IMR-90 (cell line): ENCODE results near the gene IL22. TPM values are rescaled to one million over a fixed set of nuclear protein-coding genes. Genes with fewer than 3 reads are reported as not detected.
A peak's percentile ranks its signal among the peaks of the same experiment; 100 is the strongest.

Experiments used
- ATAC-seq: fragments of 200-7000 bp; cut with Tn5 transposase; 2 replicates; pipeline ENCODE4 v1.9.1; 2020; ENCODE audit warnings: low read depth, mild to moderate bottlenecking, moderate library complexity
- BruUV-seq: library from RNA; stranded (reverse); fragments of 400-500 nt; replicated peaks from 2 replicates; lab custom pipeline; 2021; lab: Mats Ljungman, UMichigan
- CTCF ChIA-PET: fragments of 300-600 bp; formaldehyde crosslinking; extraction: SDS; loops from one replicate; lab custom pipeline; 2021; ENCODE audit warnings: antibody characterized with exemption; lab: Yijun Ruan, JAX
- POLR2A ChIA-PET: fragments of 300-600 bp; sonication (Branson Sonifier 250); formaldehyde crosslinking; loops from one replicate; lab custom pipeline; 2022; ENCODE audit warnings: antibody characterized with exemption; ENCODE audit not compliant: unreplicated experiment; lab: Charles Lee
- DNase-seq: peaks from one replicate; pipeline ENCODE4 v3.0.0; 2013
- H2AFZ ChIP-seq: replicated peaks from 2 replicates; pipeline ENCODE3; 2013; ENCODE audit warnings: low read length, mild to moderate bottlenecking; ENCODE audit not compliant: poor library complexity
- H2AK5ac ChIP-seq: 2 replicates; pipeline ENCODE4 v1.6.1; 2013; ENCODE audit warnings: low read depth, low read length, inconsistent platforms
- H2AK9ac ChIP-seq: replicated peaks from 2 replicates; pipeline ENCODE3; 2013; ENCODE audit warnings: mild to moderate bottlenecking, low read depth, low read length, moderate library complexity; ENCODE audit not compliant: poor library complexity
- H2BK120ac ChIP-seq: 2 replicates; pipeline ENCODE4 v1.6.1; 2013; ENCODE audit warnings: low read depth, low read length, inconsistent platforms
- H2BK15ac ChIP-seq: 3 replicates; pipeline ENCODE4 v1.6.1; 2013; ENCODE audit warnings: low read depth, low read length, inconsistent platforms
- H2BK20ac ChIP-seq: 2 replicates; pipeline ENCODE4 v1.6.1; 2013; ENCODE audit warnings: low read depth, mild to moderate bottlenecking, inconsistent platforms, low read length, moderate library complexity
- H2BK5ac ChIP-seq: 2 replicates; pipeline ENCODE4 v1.6.1; 2013; ENCODE audit warnings: mild to moderate bottlenecking, low read depth, low read length, inconsistent platforms; ENCODE audit not compliant: poor library complexity, severe bottlenecking
- H3K14ac ChIP-seq: replicated peaks from 2 replicates; pipeline ENCODE4 v1.6.1; 2013; ENCODE audit warnings: low read depth, low read length, inconsistent platforms
- H3K18ac ChIP-seq: 2 replicates; pipeline ENCODE4 v1.6.1; 2013; ENCODE audit warnings: low read depth, low read length, control low read depth
- H3K23ac ChIP-seq: 2 replicates; pipeline ENCODE4 v1.6.1; 2013; ENCODE audit warnings: low read depth, low read length, inconsistent platforms
- H3K27ac ChIP-seq: 2 replicates; pipeline ENCODE4 v1.5.1; 2013; ENCODE audit warnings: mild to moderate bottlenecking, control low read depth, low read length; ENCODE audit not compliant: insufficient read depth
- H3K27me3 ChIP-seq: 2 replicates; pipeline ENCODE4 v1.6.1; 2013; ENCODE audit warnings: low read length; ENCODE audit not compliant: control insufficient read depth, insufficient read depth
- H3K36me3 ChIP-seq: 2 replicates; pipeline ENCODE4 v1.6.1; 2013; ENCODE audit warnings: low read length, mixed read lengths; ENCODE audit not compliant: control insufficient read depth, insufficient read depth
- H3K4ac ChIP-seq: 2 replicates; pipeline ENCODE4 v1.6.1; 2013; ENCODE audit warnings: low read depth, low read length, inconsistent platforms
- H3K4me1 ChIP-seq: 2 replicates; pipeline ENCODE4 v1.6.1; 2013; ENCODE audit warnings: low read length, mixed read lengths; ENCODE audit not compliant: control insufficient read depth, insufficient read depth
- H3K4me2 ChIP-seq: 2 replicates; pipeline ENCODE4 v1.6.1; 2013; ENCODE audit warnings: low read depth, mild to moderate bottlenecking, control low read depth, low read length, moderate library complexity
- H3K4me3 ChIP-seq: 2 replicates; pipeline ENCODE4 v1.5.1; 2013; ENCODE audit warnings: low read depth, mild to moderate bottlenecking, control low read depth, low read length, moderate library complexity; ENCODE audit not compliant: insufficient read depth
- H3K56ac ChIP-seq: 2 replicates; pipeline ENCODE4 v1.6.1; 2013; ENCODE audit warnings: low read length, inconsistent platforms; ENCODE audit not compliant: insufficient read depth; ENCODE audit errors: extremely low read depth
- H3K79me1 ChIP-seq, 2 experiments: 2 replicates each; pipeline ENCODE4 v1.6.1; 2013; ENCODE audit warnings: low read length in 2 of 2, inconsistent platforms in 1 of 2, low read depth in 1 of 2
- H3K9ac ChIP-seq: 2 replicates; pipeline ENCODE4 v1.6.1; 2013; ENCODE audit warnings: low read depth, low read length, control low read depth
- H3K9me1 ChIP-seq: 2 replicates; pipeline ENCODE4 v1.6.1; 2013; ENCODE audit warnings: low read length, inconsistent platforms; ENCODE audit not compliant: insufficient read depth
- H3K9me3 ChIP-seq: 2 replicates; pipeline ENCODE4 v1.6.1; 2013; ENCODE audit warnings: low read length; ENCODE audit not compliant: control insufficient read depth, insufficient read depth
- H4K20me1 ChIP-seq: 2 replicates; pipeline ENCODE4 v1.6.1; 2013; ENCODE audit warnings: low read length, inconsistent platforms; ENCODE audit not compliant: insufficient read depth
- H4K5ac ChIP-seq: 2 replicates; pipeline ENCODE4 v1.6.1; 2013; ENCODE audit warnings: mild to moderate bottlenecking, low read depth, low read length, control low read depth
- H4K8ac ChIP-seq, 2 experiments: 2 replicates each; pipeline ENCODE4 v1.6.1; 2013; ENCODE audit warnings: low read depth in 2 of 2, low read length in 2 of 2, control low read depth in 1 of 2, inconsistent platforms in 1 of 2
- H4K91ac ChIP-seq: 2 replicates; pipeline ENCODE4 v1.6.1; 2013; ENCODE audit warnings: low read depth, low read length, inconsistent platforms; ENCODE audit not compliant: insufficient read depth
- BHLHE40 ChIP-seq: fragments of 150-350 bp; IDR thresholded peaks from 2 replicates; pipeline ENCODE4 v1.6.1; 2016; ENCODE audit warnings: mild to moderate bottlenecking, low read depth, low read length
- CEBPB ChIP-seq: IDR thresholded peaks from 2 replicates; pipeline ENCODE4 v1.6.1; 2012; ENCODE audit warnings: low read depth, low read length, improper control_type of control experiment
- CHD1 ChIP-seq: IDR thresholded peaks from 2 replicates; pipeline ENCODE4 v1.6.1; 2012; ENCODE audit warnings: low read depth, low read length, improper control_type of control experiment
- CTCF ChIP-seq: conservative IDR thresholded peaks from 2 replicates; pipeline ENCODE4 v1.5.1; 2012; ENCODE audit warnings: mild to moderate bottlenecking, low read depth, low read length, improper control_type of control experiment
- ELK1 ChIP-seq: fragments of 150-350 bp; IDR thresholded peaks from 2 replicates; pipeline ENCODE4 v1.6.1; 2016; ENCODE audit warnings: low read depth, mild to moderate bottlenecking, low read length, moderate library complexity, borderline replicate concordance
- FOS ChIP-seq: fragments of 150-350 bp; IDR thresholded peaks from 2 replicates; pipeline ENCODE4 v1.6.1; 2016; ENCODE audit warnings: low read depth, low read length
- MAFK ChIP-seq: IDR thresholded peaks from 2 replicates; pipeline ENCODE4 v1.6.1; 2012; ENCODE audit warnings: low read depth, low read length, improper control_type of control experiment
- MAZ ChIP-seq: IDR thresholded peaks from 2 replicates; pipeline ENCODE4 v1.6.1; 2012; ENCODE audit warnings: low read depth, mild to moderate bottlenecking, low read length, improper control_type of control experiment, moderate library complexity, borderline replicate concordance
- MXI1 ChIP-seq: IDR thresholded peaks from 2 replicates; pipeline ENCODE4 v1.6.1; 2012; ENCODE audit warnings: low read depth, mild to moderate bottlenecking, low read length, moderate library complexity, borderline replicate concordance
- NFE2L2 ChIP-seq: fragments of 150-350 bp; IDR thresholded peaks from 2 replicates; pipeline ENCODE4 v1.6.1; 2016; ENCODE audit warnings: low read depth, mild to moderate bottlenecking, low read length
- POLR2A ChIP-seq: IDR thresholded peaks from 2 replicates; pipeline ENCODE4 v1.6.1; 2012; ENCODE audit warnings: mild to moderate bottlenecking, low read depth, low read length
- RAD21 ChIP-seq: IDR thresholded peaks from 2 replicates; pipeline ENCODE4 v1.6.1; 2012; ENCODE audit warnings: low read length, improper control_type of control experiment
- RCOR1 ChIP-seq: IDR thresholded peaks from 2 replicates; pipeline ENCODE4 v1.6.1; 2012; ENCODE audit warnings: mild to moderate bottlenecking, low read length, improper control_type of control experiment; ENCODE audit not compliant: insufficient replicate concordance
- RFX5 ChIP-seq: IDR thresholded peaks from 2 replicates; pipeline ENCODE4 v1.8.0; 2012; ENCODE audit warnings: low read depth, mild to moderate bottlenecking, low read length, moderate library complexity
- SMC3 ChIP-seq: fragments of 150-350 bp; IDR thresholded peaks from 2 replicates; pipeline ENCODE4 v1.6.1; 2016; ENCODE audit warnings: low read depth, mild to moderate bottlenecking, antibody characterized with exemption, low read length, moderate library complexity
- WGBS, 2 experiments: methylation state at CpG; one replicate each; pipeline versions ENCODE4 v1.1.5 to v1.1.7; 2013; ENCODE audit warnings: missing lambda C conversion rate in 2 of 2; ENCODE audit not compliant: insufficient read length in 1 of 2; ENCODE audit errors: extremely low coverage in 2 of 2; 5-methylcytosine and 5-hydroxymethylcytosine counted together
- dilution Hi-C: fragments of 300-500 bp; cut with HindIII; formaldehyde crosslinking; loops from one replicate; pipeline ENCODE4 v1.14.3; 2018; ENCODE audit warnings: low sequenced_read_pairs; ENCODE audit not compliant: unreplicated experiment
- in situ Hi-C: fragments of 300-500 bp; cut with MboI; formaldehyde crosslinking; loops from 3 replicates; pipeline ENCODE4 v1.14.3; 2019; ENCODE audit warnings: low sequenced_read_pairs, inconsistent platforms, mixed read lengths
- intact Hi-C: fragments of 100-400 bp; cut with micrococcal nuclease; formaldehyde crosslinking; loops from 2 replicates; pipeline ENCODE4 v1.10.0; 2022
- polyA plus RNA-seq, 3 experiments: library from polyadenylated mRNA; depleted of rRNA; stranded (reverse); fragments of >200 nt; gene quantifications; 2 replicates each; pipeline ENCODE4 v1.2.3, GENCODE V29; 2012; ENCODE audit warnings: low replicate concordance in 1 of 3
- total RNA-seq: library from RNA; depleted of rRNA; stranded (reverse); fragments of >200 nt; gene quantifications from 2 replicates; pipeline ENCODE4 v1.2.3, GENCODE V29; 2012
- TF ChIP-seq, protein P1 (sequence below): fragments of 150-350 bp; IDR thresholded peaks from 2 replicates; pipeline ENCODE4 v1.6.1; 2017; ENCODE audit warnings: mild to moderate bottlenecking, antibody characterized with exemption, low read length, low read depth

The IL22 gene
- total and polyA plus RNA-seq, 2 of the 4 experiments (the other 2 are of a cell fraction), result not detected

GRCh38 chr12:68240975-68241374 is 12.4 kb downstream of the IL22 start:
- no TSS peak for BruUV-seq
- Histone ChIP-seq H2AK5ac (no peak overlapping the region), H2BK20ac (no peak overlapping the region), H2BK120ac (no peak overlapping the region), H3K4me2 (peak overlapping the region; percentile 64), H3K14ac (no peak overlapping the region), H3K36me3 (no peaks in the 10 kb centered on the region), H2BK5ac (no peak overlapping the region), H3K18ac (peak overlapping the region; percentile 21; the same call in 1 of the 2 replicates), H4K8ac (peak overlapping the region in 1 of 2 experiments; percentile 84; a peak in 3 of 4 replicates), H3K4ac (no peak overlapping the region), H4K91ac (no peak overlapping the region), H3K23ac (no peak overlapping the region), H2AFZ (peak overlapping the region; percentile 72), H4K5ac (no peak overlapping the region; the same call in 1 of the 2 replicates), H4K20me1 (no peaks in the 10 kb centered on the region), H3K9me3 (no peaks in the 10 kb centered on the region), H3K9ac (peak overlapping the region; percentile 29), H3K27ac (peak overlapping the region; percentile 59; the same call in 1 of the 2 replicates), H3K9me1 (0 out of 2 replicates have a peak, but pooled peaks cover 5% of the 10 kb centered on the region), H3K4me3 (no peak overlapping the region), H3K79me1 (no peaks in the 10 kb centered on the region), H2BK15ac (no peak overlapping the region; the same call in 2 of the 3 replicates), H3K4me1 (peaks cover 10% of the 10 kb centered on the region), H3K56ac (no peak overlapping the region), H3K27me3 (no peaks in the 10 kb centered on the region), H2AK9ac (no peak overlapping the region)
- ChIA-PET CTCF (interaction anchor here (0.6 kb wide), 1 partner anchor 1864 kb away, joined by 4 read pairs; no protein-coding TSS in a partner anchor), POLR2A (no interaction called here)
- dilution Hi-C loops (no loop called here), intact Hi-C loops (loop anchor here (2.0 kb wide), 1 partner anchor 38 kb away; no protein-coding TSS in a partner anchor), in situ Hi-C loops (no loop called here)
- ATAC-seq (peak; percentile 63), DNase-seq (peak; percentile 57)
- WGBS, 2 experiments, result no CpG with 5 or more reads among the region's 1 CpG
- TF ChIP-seq CEBPB (no peak), SMC3 (no peak), CTCF (no peak), RCOR1 (no peak), FOS (no peak), POLR2A (no peak), MAFK (no peak), ELK1 (no peak), RFX5 (no peak), RAD21 (no peak), MXI1 (no peak), MAZ (no peak), BHLHE40 (no peak), CHD1 (no peak), NFE2L2 (no peak)
- TF ChIP-seq, protein P1, sequence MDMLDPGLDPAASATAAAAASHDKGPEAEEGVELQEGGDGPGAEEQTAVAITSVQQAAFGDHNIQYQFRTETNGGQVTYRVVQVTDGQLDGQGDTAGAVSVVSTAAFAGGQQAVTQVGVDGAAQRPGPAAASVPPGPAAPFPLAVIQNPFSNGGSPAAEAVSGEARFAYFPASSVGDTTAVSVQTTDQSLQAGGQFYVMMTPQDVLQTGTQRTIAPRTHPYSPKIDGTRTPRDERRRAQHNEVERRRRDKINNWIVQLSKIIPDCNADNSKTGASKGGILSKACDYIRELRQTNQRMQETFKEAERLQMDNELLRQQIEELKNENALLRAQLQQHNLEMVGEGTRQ, result no peak
